Activated gamma-delta T cell treated with Interleukin-2 at 50 U/mL for 16 hours (primary cell): Measurements from ENCODE around the gene MAMLD1.
"Not testable (repeated sequence)": the region's sequence is repeated elsewhere in the genome, so short reads cannot be mapped to it uniquely, and the experiment has no call there.

ENCODE experiments used
- DNase-seq: peaks from one replicate; pipeline ENCODE4 v3.0.0-alpha.2; 2020

The MAMLD1 gene, protein sequence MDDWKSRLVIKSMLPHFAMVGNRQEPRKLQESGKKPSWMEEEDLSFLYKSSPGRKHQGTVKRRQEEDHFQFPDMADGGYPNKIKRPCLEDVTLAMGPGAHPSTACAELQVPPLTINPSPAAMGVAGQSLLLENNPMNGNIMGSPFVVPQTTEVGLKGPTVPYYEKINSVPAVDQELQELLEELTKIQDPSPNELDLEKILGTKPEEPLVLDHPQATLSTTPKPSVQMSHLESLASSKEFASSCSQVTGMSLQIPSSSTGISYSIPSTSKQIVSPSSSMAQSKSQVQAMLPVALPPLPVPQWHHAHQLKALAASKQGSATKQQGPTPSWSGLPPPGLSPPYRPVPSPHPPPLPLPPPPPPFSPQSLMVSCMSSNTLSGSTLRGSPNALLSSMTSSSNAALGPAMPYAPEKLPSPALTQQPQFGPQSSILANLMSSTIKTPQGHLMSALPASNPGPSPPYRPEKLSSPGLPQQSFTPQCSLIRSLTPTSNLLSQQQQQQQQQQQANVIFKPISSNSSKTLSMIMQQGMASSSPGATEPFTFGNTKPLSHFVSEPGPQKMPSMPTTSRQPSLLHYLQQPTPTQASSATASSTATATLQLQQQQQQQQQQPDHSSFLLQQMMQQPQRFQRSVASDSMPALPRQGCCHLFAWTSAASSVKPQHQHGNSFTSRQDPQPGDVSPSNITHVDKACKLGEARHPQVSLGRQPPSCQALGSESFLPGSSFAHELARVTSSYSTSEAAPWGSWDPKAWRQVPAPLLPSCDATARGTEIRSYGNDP

DNA sequence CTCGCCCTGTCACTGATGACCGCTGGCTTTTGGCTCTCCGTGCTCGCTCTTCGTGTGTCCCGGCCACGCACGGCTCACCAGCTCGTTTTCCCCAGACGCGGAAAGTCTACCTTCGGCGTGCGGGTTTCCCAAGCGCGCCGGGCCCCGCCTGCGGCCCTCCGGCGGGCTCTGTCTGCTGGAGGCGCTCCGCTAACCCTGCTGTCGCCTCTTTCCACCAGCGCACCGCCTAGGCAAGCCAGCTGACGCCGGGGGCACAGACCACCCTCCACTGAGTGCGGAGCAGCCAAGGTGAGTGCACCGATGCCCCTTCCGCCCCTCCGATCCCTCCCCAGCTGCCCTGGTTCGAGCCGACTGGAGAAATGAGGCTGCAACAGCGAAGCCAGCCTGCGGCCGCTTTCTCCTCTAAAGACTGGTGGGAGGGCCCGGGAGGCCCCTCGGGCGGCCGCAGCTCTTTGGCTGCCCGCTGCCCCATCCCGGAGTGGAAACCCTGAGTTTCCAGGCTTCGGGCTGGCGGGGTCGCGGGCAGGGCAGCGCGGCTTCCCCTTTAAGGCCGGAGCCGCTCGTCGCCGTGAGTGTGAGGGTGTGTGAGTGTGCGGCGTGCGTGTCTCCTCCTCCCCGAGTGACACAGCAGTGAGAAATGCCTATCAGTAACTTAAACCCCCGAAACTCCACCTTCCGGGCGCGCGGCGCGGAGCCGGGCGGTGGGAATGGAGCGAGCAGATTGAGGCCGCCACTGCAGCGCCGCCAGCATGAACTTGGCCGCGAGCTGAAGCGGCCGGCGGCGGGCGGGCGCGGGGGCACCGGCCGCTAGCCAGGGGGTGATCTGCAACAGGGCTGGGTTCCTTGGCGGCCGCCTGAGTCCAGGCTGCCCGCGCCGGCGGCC, at the start of gene MAMLD1:
MAMLD1 (plus strand) TSS at position 719 of the 883 bp plus-strand sequence. CDS start 82,200 bp downstream, outside the sequence.
- DNase-seq: peak; percentile 53

GRCh38 chrX:150313514-150313913, 49.6 kb upstream of the MAMLD1 start:
- DNase-seq: no peak

DNA sequence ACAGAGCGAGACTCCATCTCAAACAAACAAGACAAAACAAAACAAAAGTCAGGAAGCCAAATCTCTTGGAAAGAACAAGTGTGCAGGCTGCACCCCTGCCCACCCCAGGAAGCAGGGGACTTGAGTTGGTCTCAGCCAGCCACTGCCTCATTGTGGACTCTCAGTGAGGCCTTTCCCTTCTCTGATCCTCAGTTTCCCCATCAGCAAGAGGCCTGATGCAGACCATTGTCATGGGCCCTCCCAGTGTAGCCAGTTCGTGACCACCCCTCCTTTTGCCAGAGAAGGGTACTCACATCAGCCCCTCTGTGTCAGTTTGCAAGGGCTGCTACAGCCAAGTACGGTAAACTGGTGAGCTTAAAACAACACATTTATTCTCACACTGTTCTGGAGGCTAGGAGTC, 48.9 kb upstream of the MAMLD1 start:
- no peak for DNase-seq

GRCh38 chrX:150316564-150316963, 46.6 kb upstream of the MAMLD1 start:
- DNase-seq: no peak

DNA sequence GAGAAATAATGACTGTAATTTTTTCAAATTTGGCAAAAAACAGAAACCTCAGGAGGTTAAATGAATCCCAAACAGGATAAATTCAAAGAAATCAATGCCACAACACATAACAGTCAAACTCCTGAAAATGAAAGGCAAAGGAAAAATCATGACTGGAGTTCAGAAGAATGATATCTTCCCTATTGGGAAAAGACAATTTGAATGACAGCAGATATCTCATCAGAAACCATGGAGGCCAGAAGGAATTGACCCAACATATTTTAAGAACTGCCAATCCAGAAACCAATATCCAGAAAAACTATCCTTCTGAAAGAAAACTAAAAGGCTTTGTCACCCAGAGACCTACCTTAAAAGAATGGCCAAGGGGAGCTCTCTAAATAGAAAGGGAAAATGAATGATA, 40.1 kb upstream of the MAMLD1 start:
- no peak for DNase-seq

DNA sequence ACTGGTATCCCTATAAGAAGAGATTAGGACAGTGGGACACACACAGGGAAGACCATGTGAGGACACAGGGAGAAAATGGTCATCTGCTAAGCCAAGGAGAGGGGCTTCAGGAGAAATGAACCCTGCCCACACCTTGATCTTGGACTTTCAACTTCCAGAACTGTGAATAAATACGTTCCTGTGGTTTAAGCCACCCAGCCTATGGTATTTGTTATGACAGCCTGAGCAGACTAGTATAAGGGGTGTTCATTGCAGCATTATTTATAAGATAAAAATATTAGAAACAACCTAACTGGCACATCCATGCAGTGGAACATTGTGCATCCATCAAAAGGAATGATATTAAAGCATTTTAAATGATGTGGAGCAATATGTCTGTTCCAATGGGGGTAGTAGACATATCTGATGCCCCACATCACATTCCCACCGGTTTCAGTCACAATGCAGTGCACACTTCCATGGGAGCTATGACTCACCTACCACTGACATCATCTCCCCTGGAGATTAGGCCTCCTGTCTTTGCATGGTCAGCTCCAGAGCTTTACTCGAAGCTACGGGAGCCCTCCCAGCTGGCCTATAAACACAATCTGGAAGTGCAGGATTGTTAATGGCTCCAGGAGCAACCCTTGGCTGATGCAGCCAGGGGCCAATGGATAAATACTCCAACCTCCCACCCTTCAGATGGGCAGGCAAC, 38.9 kb upstream of the MAMLD1 start:
- DNase-seq: no peak

DNA sequence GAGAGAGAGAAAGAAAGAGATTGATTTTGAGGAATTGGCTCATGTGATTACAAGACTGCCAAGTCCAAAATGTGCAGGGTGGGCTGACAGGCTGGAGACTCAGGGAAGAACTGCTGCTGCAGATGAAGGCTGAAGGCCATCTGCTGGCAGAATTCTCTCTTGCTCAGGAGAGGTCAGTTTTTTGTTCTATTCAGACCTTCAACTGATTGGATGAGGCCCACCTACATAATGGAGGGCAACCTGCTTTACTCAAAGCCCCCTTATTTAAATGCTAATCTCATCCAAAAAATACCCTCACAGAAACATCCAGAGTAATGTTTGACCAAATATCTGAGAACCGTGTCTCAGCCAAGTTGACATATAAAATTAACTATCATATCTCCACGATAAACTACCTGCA, 38.2 kb upstream of the MAMLD1 start:
- DNase-seq: no peak

DNA sequence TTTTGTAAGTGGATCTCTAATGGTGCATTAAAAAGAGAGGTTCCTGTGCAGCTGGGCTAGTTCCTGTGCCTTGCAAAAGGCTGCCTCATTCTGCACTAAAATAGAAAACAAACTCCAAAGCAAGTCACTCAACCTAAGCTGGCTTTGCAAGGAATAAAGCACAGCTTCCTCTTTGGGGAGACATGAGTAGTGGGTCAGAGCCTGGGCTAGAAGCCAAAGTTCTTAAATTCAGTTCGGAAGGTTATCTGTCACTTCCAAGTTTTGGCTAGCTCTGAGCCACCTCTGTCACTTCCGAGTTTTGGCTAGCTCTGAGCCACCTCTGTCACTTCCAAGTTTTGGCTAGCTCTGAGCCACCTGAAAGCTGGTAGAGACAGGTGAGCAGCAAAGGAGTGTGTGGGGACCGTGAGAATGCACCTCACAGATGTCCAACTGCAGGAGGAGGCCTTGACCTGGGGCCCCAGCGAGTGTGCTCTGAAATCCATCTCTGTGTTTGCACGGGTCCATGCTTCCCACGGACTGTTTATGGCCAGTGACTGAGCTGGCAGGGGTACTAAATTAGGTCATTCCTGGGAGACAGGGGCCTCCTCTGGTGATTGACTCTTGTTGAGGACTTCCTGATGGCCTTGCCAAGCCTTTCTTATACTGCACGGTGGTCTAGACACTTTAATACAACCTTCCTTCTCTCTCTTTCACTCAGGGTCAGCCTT, 36.4 kb upstream of the MAMLD1 start:
- no peak for DNase-seq

DNA sequence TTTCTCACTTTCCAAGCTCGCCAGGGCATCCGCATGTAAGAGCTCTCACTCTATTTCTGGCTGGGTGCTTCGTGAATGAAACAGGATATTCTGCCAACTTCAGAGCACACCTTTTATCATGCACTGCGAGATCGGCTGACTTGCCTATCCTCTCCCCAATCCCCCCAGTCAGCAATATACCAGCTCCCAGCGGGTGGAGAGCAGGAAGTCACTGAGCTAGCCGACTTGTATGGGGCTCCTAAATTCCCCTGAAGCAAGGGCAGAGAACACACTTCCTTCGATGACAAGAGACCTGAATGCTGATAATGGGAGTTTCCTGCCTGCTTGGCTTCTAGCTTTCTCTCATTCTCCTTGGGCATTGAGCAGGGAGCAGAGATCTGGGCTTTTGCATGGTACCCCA, 33.8 kb upstream of the MAMLD1 start:
- no peak for DNase-seq

DNA sequence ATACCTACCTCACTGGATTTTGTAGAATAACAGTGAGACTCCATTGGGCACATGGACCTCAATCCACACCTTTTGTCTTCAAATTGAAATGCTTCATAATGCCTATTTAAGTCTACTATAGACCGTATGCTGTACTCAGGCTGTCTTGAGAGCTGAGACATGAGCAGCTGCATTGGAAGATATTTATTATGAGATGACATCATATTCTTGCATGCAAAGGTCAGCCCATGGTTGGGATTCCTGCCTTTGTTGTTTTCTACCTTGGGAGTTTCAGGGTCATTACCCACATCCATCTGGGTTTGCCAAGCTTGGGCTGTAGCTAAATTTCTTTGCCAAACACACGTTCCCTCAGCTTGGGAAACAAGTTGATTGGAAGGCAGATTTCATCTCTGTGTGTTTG, 33.2 kb upstream of the MAMLD1 start:
- DNase-seq: no peak

- DNase-seq: no peak
Measured at GRCh38 chrX:150332023-150332422, 31.1 kb upstream of the MAMLD1 start.

- no peak for DNase-seq
Measured at GRCh38 chrX:150334100-150334499, 29.0 kb upstream of the MAMLD1 start.

DNA sequence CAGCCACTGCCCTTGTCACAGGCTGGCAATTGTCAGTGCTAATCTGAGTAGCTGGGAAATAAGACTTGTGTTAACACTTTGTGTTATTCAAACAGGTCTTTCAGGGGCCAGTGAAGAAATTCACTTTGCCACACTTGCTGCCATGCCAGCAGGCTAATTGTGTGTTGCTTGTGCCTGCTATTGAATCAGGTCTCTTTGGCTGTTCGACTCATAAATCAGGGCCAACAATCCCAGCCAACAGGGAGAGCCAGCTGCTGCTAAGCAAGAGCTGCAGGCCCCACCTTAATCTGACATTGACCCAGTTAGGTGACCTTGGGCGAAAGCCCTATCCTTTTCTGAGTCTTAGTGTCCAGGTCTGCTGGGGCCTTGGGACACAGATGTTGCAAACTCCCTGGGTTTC, 28.1 kb upstream of the MAMLD1 start:
- DNase-seq: no peak

GRCh38 chrX:150337026-150337425, 26.1 kb upstream of the MAMLD1 start:
- no peak for DNase-seq

- no peak for DNase-seq
Measured at GRCh38 chrX:150337536-150337935, 25.6 kb upstream of the MAMLD1 start.

DNA sequence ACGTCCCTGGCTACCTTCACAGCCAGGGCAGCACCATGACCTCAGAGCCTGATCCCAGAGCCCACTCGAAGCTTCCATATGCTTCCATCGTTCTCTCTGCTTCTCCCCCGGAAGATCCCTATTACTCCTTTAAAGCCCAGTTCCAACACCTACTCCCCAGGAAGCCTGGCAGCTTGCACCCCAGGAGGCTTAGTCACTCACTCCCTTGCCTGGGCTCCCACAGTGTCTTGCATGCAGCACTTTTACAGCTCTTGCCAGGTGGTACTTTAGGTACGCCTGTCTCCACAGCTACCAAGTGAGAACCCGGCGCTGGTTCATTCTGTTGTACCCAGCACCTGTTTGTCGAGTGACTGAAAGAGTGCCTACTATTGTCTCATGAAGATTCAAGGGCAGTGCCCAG, 24.5 kb upstream of the MAMLD1 start:
- DNase-seq: no peak

DNA sequence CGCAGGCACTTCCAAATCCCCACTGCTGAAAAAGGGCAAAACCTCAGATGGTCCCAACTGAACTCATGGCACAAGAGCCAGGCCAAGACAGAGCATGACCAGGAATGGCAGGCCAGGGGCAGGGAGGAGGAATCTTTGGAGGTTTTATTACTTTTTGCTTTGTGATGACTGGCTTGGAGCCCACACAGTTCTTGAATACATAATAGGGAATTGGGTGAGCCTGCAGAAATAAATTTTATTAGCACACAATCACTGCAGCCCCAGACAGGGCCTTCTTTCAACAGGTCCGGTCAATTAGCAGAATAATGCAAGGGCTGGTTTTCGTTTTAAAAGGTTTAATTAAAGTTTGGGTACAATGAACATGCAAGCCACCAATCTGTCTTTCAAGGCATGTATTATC, 23.4 kb upstream of the MAMLD1 start:
- DNase-seq: no peak

GRCh38 chrX:150340326-150340725, 22.8 kb upstream of the MAMLD1 start:
- DNase-seq: not testable (repeated sequence)

DNA sequence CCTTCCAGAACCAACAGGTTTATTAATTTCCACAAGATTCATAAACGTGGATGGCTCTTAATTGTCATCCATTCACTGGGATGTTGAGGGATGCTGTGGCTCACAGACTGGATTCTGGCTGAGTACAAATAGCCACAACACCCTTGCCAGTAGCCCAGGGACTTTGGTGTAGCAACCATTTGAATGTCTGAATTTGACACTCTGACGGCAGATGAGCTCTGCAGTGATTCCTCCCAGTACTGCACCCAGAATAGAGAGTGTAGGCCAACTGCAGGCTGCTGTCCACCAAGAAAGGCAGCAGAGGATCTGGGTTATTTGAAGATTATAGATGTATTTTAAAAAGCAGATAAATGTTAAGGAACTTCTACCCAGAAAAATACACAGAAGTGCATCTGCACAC, 15.6 kb upstream of the MAMLD1 start:
- DNase-seq: no peak

- no peak for DNase-seq
Measured at GRCh38 chrX:150348365-150348764, 14.8 kb upstream of the MAMLD1 start.

DNA sequence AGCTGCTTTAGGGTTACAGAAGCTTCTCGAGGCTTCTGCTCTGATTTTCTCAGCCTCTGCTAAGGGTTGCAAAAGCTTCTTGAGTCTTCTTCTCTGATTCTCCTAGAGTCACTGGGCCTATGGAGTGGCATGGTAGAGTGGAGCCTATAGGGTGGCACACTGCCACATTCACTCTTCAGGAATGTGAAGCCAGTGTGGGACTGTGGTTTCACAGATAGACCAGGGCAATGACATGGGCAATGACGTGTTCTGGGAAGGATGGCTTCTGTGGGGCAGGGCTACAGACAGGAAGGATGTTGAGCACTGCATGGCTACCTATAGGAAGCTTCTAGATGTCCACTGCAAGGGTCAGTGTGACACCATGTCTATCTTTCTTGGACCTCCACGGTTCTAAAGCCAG, 11.0 kb upstream of the MAMLD1 start:
- DNase-seq: no peak

- DNase-seq: no peak
Measured at GRCh38 chrX:150352581-150352980, 10.5 kb upstream of the MAMLD1 start.
